Stimulated activated CD4-positive, alpha-beta T cell treated with anti-CD3 and anti-CD28 coated beads, TNF-alpha, amount 100 ng/mL, for 4 hours (primary cell): ENCODE data around the gene KLHL21.
A peak's percentile ranks its signal among the peaks of the same experiment; 100 is the strongest.

Experiments
- DNase-seq, 3 experiments: peaks; one replicate each; pipeline ENCODE4 v3.0.0-alpha.2; 2020; ENCODE audit warnings: low read depth in 3 of 3

Gene KLHL21

DNA sequence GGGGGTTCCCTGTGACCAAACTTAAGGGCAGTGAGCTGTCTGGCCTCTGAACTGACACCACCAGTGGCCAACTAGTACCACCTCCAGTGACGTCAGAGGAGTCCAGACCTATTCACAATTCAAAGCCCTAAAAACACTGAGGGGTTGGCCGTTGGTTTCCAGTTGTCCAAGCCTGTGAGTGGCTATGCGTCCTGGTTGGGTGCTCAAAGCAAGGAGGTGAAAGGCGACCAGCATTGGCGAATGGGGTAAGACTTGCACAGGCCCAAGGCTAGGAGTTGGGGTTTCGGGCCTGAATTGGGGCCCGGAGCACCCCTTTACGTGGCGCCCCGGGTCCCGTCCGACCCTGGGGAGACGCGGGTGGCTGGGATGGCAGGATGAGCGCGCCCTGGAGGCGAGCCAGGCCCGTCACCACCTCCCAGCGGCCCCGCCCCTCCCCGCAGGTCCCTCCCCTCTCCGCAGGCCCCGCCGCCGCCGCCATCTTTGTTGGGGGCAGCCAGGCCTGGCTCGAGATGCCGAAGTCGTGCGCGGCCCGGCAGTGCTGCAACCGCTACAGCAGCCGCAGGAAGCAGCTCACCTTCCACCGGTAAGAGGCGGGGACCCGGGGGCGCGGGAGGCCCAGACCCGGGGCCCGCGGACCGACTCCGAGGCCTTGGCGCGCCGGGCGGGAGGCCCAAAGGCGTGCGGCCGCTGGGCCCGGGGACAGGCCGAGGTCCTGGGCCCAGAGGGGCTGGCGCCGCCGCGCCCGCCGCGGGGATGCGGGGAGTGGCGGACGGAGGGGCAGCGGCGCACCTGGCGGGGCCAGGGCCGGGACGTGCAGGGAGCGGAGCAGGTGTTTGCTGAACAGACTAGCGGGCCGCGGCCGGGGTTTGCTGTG lies 22.3 kb upstream of the KLHL21 start, which contains the start of gene THAP3:
TSS of gene THAP3 (plus strand) at position 159 of the 874 bp plus-strand sequence. CDS start at position 510, 351 bp downstream.
- DNase-seq: peak; percentile 81 to 87 (median 84)

DNA sequence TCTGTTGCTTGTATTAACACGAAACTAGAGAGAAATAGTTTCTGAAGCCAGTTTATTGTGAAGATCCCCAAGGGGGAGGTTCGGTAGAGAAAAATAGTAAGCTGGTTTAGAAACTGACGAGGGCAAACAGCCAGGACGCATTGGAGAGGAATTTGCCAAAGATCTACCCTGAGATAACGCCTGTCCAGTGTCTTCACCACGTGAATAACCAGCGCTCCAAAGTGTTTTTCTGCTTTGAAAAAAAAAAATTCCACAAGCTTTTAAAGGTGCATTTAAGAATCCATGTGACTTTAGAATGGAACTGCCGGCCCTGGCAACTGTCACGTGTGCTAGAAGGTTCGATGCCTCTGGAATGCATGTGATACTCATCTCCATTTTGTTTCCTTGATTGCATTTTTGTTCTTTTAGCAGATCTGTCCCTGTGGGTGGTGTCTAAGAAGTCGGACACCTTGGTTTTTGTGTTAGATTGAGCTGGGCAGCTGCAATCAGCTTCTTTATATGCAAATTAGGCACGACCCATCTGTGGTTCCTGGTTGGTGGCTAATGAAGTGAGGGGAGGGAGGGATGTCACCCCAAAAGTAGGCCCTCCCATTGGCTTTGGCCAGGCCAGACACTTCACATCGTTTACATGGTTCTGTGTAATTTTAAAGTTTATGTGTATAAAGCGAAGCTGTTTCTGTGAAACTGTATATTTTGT lies 20.7 kb upstream of the KLHL21 start:
- DNase-seq: no peak

DNA sequence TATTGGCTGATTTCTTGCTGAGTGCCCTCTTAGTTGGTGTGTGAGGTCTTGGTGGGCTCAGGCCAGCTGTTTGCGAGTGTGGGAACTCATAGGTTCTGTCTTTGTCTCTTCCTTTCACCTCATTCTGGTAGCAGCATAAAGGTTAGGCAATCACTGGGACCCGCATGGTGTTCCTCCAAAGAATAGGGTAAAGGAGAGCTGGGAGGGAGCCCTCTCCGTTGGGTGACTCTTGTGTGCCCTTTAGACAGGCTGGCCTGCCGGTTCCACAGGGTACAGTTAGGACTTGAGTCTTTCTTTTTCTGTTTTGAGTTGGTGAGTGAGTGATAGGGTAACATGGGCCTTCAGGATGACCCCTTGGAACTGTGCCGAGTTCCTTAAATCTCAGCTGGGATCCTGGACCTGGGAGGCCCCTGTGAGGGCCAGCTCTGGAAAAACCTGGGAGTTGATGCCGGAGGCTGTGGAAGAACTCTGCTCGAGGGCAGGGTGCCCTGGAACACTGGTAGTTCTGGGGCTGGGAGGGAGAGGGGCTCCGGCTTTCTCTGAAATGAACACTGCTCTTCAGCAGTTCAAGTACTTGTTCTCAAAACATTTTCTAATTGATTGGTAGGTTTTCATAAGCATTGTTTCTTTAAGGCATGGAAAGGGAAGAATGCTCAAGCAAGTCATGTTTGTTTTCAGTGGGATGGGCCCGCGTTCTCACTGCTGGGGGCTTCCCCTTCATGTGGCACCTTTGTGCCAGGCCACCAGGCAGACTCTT lies 19.9 kb upstream of the KLHL21 start:
- no peak for DNase-seq

DNA sequence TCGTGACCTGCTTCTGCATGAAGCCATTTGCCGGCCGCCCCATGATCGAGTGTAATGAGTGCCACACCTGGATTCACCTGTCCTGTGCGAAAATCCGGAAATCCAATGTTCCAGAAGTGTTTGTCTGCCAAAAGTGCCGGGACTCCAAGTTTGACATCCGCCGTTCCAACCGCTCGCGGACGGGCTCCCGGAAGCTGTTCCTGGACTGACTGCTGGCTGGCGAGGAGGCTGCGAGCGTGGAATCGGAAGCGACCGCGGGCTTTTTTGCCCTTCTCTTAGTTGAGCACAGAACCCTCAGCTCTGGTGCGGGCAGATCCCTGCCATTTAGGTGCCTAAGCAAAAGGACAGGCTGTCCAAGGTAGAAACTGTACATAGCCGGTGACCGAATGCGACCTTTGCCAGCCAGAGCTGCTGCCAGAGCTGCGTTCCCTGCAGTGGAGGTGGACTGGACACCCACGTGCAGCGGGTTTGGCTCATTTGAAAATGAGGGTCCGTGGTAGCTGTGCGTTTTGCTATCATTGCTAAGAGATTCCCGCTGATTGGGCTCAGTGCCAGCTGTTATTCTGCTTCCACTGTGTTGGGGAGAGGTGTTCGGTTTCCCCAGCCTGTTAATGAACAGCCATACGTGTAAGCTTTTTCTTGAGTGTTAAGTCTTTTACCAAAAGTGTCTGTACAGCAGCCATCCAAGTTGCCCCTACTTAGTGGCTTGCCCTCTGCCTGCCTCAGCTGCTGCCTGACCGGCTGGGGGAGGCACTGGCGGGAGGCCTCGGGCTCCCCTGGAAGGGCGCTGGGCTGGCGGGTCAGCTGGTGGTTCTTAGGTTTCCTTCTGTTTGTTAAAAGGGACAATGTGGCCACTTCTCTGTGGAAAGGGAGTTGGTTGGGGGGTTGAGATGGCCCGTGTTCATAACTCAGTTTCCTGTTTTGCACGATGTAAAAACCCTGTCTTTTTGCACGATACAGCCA lies 19.0 kb upstream of the KLHL21 start:
- no peak for DNase-seq

DNA sequence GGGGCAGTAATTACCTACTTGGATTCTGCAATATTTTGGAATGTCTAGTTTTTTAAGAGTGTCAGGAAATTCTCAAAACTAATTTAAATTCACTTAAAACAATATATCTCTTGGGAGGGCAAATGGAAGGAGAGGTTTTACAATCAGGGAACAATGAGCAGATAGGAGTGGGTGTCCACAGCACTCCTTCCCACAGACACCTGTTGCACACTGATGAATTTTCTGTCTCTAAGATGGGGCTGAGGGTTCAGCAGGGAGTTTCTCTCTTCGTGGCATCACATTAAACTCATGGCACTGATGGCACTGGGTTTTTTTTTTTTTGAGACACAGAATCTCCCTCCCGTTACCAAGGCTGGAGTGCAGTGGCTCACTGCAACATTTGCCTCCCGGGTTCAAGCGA lies 16.4 kb upstream of the KLHL21 start:
- DNase-seq: no peak

GRCh38 chr1:6614929-6615785 lies 12.5 kb upstream of the KLHL21 start:
- DNase-seq: peak in 1 of 3 experiments; percentile 26

GRCh38 chr1:6614019-6614928 lies 11.6 kb upstream of the KLHL21 start:
- peak in 2 of 3 experiments; percentile 39 to 43 for DNase-seq

- peak; percentile 99 for DNase-seq
Measured at GRCh38 chr1:6613361-6614018, 10.8 kb upstream of the KLHL21 start, which contains the start of gene PHF13. TSS of gene PHF13 (plus strand) at chr1:6613731. CDS start at chr1:6614067, 336 bp downstream.

- peak in 1 of 3 experiments; percentile 18 for DNase-seq
Measured at GRCh38 chr1:6612641-6613360, 10.1 kb upstream of the KLHL21 start.

GRCh38 chr1:6603915-6604558 lies 1.4 kb upstream of the KLHL21 start:
- no peak for DNase-seq

DNA sequence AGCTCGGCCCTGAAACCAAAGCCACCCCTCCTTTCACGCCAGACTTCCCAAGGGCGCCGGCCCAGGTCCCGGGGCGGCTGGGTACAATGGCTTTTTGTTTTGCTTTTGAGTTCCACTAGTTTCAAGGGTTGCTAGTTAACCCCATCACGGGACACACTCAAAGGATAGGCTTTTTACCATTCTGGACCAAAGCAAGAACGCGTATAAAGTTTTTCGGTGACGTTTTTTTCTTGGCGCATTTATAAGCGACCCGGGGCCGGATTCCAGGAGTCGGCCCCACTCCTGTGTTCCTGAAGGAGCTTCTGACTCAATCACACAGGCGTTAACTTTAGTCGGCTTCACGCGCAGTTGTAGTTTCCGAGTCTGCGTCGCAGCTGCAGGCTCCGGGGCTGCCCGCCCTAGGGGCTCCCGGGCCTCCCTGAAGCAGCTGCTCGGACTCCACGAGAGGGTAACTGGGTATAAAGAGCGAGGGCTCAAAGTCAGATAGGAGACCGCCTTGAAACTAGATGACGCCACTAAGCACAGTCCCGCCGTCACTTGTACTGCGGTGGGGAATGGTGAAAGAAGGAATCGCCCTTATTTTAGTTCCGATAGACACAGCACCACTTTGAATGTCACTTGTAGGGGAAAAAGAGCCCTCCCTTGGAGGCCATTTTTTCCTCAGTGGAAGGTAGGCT lies 707 bp upstream of the KLHL21 start:
- DNase-seq: peak in 1 of 3 experiments; percentile 36

DNA sequence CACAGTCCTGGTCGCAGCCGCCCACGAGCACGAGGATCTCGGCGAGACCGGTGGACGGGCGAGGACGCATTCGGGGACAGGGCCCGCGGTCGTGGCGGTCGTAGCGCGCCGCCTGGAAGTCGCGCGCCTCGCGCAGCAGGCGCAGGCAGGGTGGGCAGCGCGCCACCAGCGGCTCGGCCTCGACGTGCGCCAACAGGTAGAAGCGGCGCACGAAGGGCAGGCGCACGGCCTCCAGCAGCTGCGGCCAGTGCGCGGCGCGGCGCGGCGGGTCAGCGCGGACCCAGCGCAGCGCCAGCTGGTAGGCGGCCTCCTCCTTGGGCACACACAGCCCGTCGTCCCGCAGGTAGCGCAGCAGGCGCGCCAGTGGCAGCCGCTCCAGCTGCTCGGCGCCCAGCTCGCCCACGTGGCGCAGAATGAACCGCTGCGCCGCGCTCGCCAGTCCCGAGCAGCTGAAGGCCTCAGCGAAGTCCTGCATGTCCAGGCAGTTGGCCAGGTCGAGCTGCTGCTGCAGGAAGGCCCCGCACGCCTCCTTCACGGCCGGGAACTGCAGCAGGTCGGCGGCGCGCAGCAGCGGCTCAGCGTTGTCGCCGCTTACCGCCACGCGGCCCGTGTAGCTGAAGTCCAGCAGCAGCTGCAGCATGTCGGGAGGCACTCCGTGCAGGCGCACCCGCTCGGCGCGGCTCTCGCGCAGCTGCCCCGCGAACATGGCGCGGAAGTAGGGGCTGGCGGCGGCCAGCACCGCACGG lies 573 bp downstream of the KLHL21 start:
- peak in 1 of 3 experiments; percentile 21 for DNase-seq

DNA sequence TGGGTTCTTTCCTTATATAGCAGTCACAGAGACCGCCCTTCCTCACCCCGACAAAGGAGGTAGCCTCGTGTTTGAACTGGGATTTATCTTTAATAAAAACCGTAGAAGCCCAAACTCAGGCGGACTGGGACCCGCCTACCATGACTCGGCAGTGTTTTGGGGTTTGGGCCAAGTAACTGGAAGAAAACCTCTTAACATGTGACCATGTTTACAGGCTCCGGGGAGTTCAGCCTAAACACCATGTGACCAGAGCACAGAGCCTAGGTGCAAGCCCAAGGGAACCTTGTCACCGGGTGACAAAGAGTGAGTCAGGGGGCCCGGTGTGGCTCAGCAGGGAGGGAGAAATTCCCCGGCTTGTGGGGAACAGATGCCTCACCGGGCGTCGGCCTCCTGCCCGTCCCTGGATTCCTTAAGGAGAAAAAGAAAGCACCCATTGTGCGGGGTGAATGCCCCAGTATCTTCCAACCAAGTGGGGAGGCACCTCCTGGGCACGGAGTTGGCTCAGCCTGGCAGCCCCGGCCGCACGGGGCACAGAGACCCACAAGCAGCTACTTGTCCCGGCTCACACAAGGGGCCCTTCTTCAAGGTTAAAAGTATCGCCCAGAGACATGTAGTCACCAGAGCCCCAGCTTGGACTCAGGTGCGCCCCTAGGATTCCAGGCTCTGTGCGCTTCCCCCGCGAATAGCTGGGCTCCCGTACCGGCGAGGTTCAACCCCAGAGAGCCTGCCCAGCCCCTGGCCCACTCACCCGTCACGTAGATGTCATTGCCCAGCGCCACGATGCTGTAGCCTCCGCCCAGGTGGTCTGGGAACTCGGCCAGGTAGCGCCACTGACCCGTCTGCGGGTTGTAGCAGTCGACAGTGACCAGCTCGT lies 1.4 kb downstream of the KLHL21 start:
- DNase-seq: peak; percentile 54 to 75 (median 69)

DNA sequence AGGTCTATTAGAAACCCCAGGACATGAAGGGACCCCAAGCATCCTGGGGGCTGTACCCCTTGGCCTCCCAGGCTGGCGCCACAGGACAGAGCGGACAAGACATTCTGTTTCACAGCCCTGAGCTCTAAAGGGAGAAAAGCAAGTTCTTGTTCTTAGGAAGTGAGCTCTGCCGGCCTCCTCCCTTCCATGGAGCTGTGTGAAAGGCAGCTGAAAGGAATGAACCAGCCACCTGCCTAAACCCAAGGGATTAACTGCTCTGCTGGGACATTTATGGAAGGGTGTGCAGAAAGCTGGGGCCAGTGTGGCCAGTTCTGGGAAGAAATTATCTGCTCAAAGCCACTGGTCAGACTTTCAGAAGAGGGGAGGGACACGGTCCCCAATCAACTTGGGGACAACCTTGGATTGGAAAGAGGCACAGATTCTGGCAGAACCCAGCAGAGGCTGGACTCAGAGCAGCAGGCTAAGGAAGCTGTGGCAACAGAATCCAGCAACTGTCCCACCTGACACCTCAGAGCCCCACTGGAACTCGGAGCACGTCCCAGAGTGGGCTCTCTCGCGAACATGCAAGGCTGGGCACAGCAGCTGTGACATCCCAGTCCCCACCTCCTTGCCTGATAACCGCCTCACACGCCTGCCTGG lies 2.1 kb downstream of the KLHL21 start:
- DNase-seq: no peak
